H1 (cell line): ENCODE data around the gene SLC13A1. TPM values are rescaled to one million over a fixed set of nuclear protein-coding genes. Genes with fewer than 3 reads are reported as not detected.

Source experiments
- KDM4A ChIP-seq: IDR thresholded peaks from one replicate; pipeline ENCODE4 v1.7.1; 2012; ENCODE audit warnings: low read depth, mild to moderate bottlenecking, moderate library complexity, low read length, inconsistent platforms; ENCODE audit not compliant: severe bottlenecking
- MAFK ChIP-seq: IDR thresholded peaks from 2 replicates; pipeline ENCODE4 v1.6.1; 2012; ENCODE audit warnings: low read depth, mild to moderate bottlenecking, improper control_type of control experiment, low read length
- SRF ChIP-seq: IDR thresholded peaks from 2 replicates; pipeline ENCODE4 v1.6.1; 2011; ENCODE audit warnings: mild to moderate bottlenecking, low read depth, low read length, moderate library complexity
- ZNF274 ChIP-seq: IDR thresholded peaks from 2 replicates; pipeline ENCODE4 v1.7.0; 2012; ENCODE audit warnings: low read length, borderline replicate concordance; ENCODE audit errors: extremely low read depth
- polyA plus RNA-seq, 7 experiments: library from polyadenylated mRNA; depleted of rRNA in 3 of 7; stranded (reverse) in 5 of 7; unstranded in 2 of 7; fragments of >200 nt in 5 of 7; fragments of 200-250 nt in 2 of 7; gene quantifications; 1 replicate in 5 of 7; 2 replicates in 1 of 7; 4 replicates in 1 of 7; pipeline versions ENCODE4 v1.2.1 to v1.2.3, GENCODE V29; 2011 to 2013; ENCODE audit warnings: missing spikeins in 2 of 7, mixed read lengths in 2 of 7
- total RNA-seq: library from RNA; stranded (reverse); fragmentation: NEBNext Ultra II Directional; extraction: Animal tissue kit (Norgen Biotek cat#: 25700); gene quantifications from 2 replicates; pipeline ENCODE4 v1.2.1, GENCODE V29; 2021
- TF ChIP-seq, protein P1 (sequence below): IDR thresholded peaks from 2 replicates; pipeline ENCODE4 v1.6.1; 2012; ENCODE audit warnings: low read length, inconsistent platforms

The SLC13A1 gene
- total and polyA plus RNA-seq, 2 of the 8 experiments (the other 6 are each of a cell fraction or from before 2014, with no cell fraction given): not detected

DNA sequence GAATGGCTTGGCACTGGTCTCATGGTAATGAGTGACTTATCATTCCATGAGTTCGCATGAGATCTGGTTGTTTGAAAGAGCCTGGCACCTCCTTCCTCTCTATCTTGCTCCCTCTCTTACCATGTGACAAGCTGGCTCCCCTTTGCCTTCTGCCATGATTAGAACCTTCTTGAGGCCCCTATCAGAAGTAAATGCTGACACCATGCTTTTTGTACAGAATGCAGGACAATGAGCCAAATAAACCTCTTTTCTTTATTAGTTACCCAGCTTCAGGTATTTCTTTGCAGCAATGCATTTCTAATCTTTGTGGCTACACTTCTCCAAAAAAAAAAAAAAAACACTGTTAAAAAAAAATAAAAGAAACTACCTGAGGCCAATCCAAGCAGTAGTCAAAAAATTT, 17.1 kb upstream of the SLC13A1 start (continued):
- TF ChIP-seq KDM4A (no peak), ZNF274 (no peak), SRF (no peak), MAFK (no peak)
- TF ChIP-seq, protein P1, sequence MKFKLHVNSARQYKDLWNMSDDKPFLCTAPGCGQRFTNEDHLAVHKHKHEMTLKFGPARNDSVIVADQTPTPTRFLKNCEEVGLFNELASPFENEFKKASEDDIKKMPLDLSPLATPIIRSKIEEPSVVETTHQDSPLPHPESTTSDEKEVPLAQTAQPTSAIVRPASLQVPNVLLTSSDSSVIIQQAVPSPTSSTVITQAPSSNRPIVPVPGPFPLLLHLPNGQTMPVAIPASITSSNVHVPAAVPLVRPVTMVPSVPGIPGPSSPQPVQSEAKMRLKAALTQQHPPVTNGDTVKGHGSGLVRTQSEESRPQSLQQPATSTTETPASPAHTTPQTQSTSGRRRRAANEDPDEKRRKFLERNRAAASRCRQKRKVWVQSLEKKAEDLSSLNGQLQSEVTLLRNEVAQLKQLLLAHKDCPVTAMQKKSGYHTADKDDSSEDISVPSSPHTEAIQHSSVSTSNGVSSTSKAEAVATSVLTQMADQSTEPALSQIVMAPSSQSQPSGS: no peak
